SU-DHL-6 (cell line): ENCODE measurements around the gene POM121.
"Not testable (repeated sequence)": the region's sequence is repeated elsewhere in the genome, so short reads cannot be mapped to it uniquely, and the experiment has no call there.

Experiments used
- EZH2phosphoT487 ChIP-seq: fragments of 200-600 bp; sonication (generic), shearing (Covaris generic); conservative IDR thresholded peaks from 2 replicates; pipeline ENCODE4 v1.6.1; 2018; ENCODE audit warnings: mild to moderate bottlenecking, antibody characterized with exemption, low read length, moderate library complexity, mixed read lengths
- TF ChIP-seq, protein P1 (sequence below): fragments of 200-600 bp; sonication (generic); IDR thresholded peaks from one replicate; pipeline ENCODE4 v1.5.1; 2017; ENCODE audit warnings: antibody characterized with exemption, mild to moderate bottlenecking, low read length, moderate library complexity; ENCODE audit not compliant: insufficient read depth, poor library complexity, severe bottlenecking

- TF ChIP-seq, protein P1, sequence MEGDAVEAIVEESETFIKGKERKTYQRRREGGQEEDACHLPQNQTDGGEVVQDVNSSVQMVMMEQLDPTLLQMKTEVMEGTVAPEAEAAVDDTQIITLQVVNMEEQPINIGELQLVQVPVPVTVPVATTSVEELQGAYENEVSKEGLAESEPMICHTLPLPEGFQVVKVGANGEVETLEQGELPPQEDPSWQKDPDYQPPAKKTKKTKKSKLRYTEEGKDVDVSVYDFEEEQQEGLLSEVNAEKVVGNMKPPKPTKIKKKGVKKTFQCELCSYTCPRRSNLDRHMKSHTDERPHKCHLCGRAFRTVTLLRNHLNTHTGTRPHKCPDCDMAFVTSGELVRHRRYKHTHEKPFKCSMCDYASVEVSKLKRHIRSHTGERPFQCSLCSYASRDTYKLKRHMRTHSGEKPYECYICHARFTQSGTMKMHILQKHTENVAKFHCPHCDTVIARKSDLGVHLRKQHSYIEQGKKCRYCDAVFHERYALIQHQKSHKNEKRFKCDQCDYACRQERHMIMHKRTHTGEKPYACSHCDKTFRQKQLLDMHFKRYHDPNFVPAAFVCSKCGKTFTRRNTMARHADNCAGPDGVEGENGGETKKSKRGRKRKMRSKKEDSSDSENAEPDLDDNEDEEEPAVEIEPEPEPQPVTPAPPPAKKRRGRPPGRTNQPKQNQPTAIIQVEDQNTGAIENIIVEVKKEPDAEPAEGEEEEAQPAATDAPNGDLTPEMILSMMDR: not testable (repeated sequence)
- TF ChIP-seq EZH2phosphoT487: not testable (repeated sequence)
Measured at GRCh38 chr7:72965186-72965975, 40.5 kb downstream of the POM121 start.
